ENCODE results near the gene WBP2. TPM values are rescaled to one million over a fixed set of nuclear protein-coding genes. Genes with fewer than 3 reads are reported as not detected.

The WBP2 gene
- total and polyA plus RNA-seq, 9 of the 15 experiments (the other 6 are each of a cell fraction or from before 2014, with no cell fraction given), result 2.2 to 74.3 (median 20.0) TPM

- TF ChIP-seq ZBTB34 (CRISPR knock-in tag; IDR thresholded peaks at IDR 0.05), result no peak
- TF ChIP-seq L3MBTL2 (IDR thresholded peaks at IDR 0.05), result no peak
- TF ChIP-seq FOSL1 (tag; conservative IDR thresholded peaks at IDR 0.05), result 0 out of 2 replicates have a peak, but pooled peaks have one; percentile 33
- peak; percentile 35 for TF ChIP-seq NFIC (IDR thresholded peaks at IDR 0.05)
- TF ChIP-seq HES1 (IDR thresholded peaks at IDR 0.05; ENCODE audit: low read depth), result no peak
- no peak for TF ChIP-seq PRPF4 (IDR thresholded peaks at IDR 0.05; ENCODE audit: insufficient read depth, low read depth, low read length, poor library complexity, severe bottlenecking)
- TF ChIP-seq RERE (CRISPR knock-in tag; IDR thresholded peaks at IDR 0.05; ENCODE audit: borderline replicate concordance), result 0 out of 2 replicates have a peak, but pooled peaks have one; percentile 35
- TF ChIP-seq NELFE (IDR thresholded peaks at IDR 0.05; ENCODE audit: insufficient read depth, insufficient read length), result no peak
- 0 out of 2 replicates have a peak, but pooled peaks have one; percentile 1 for TF ChIP-seq RB1 (IDR thresholded peaks at IDR 0.05; ENCODE audit: low read depth)
- TF ChIP-seq BCL6 (CRISPR knock-in tag; IDR thresholded peaks at IDR 0.05), result no peak
- no peak for TF ChIP-seq ILF3 (IDR thresholded peaks at IDR 0.05; ENCODE audit: borderline replicate concordance)
- no peak for TF ChIP-seq ZFP91 (CRISPR knock-in tag; IDR thresholded peaks at IDR 0.05)
- TF ChIP-seq MIER1 (IDR thresholded peaks at IDR 0.05; ENCODE audit: low read depth), result no peak
- 0 out of 4 replicates have a peak, but pooled peaks of 1 of the 2 experiments have one; percentile 36 for TF ChIP-seq SIN3A (IDR thresholded peaks at IDR 0.05; ENCODE audit: borderline replicate concordance in 2 of 2, control insufficient read depth in 1 of 2, low read depth in 2 of 2, low read length in 2 of 2)
- TF ChIP-seq ZNF282 (CRISPR knock-in tag; IDR thresholded peaks at IDR 0.05), result no peak
- TF ChIP-seq VEZF1 (CRISPR knock-in tag; IDR thresholded peaks at IDR 0.05), result peak; percentile 69; the same call in 1 of the 2 replicates
Observed at GRCh38 chr17:75844530-75845057, 10.5 kb downstream of the WBP2 start (continued).

Data from K562 (cell line).